Osteocyte (in vitro differentiated cells): ENCODE data around the gene RYR3. TPM values are rescaled to one million over a fixed set of nuclear protein-coding genes. Genes with fewer than 3 reads are reported as not detected.

Experiments
- DNase-seq: peaks from one replicate; pipeline ENCODE4 v3.0.0; 2021; ENCODE audit warnings: mixed read lengths; ENCODE audit not compliant: unreplicated experiment; ENCODE audit errors: extremely low spot score
- H3K27ac Mint-ChIP-seq: one replicate; pipeline ENCODE4 v1.8.0; 2021; ENCODE audit warnings: mild to moderate bottlenecking, mixed read lengths; ENCODE audit not compliant: unreplicated experiment
- H3K27me3 Mint-ChIP-seq: one replicate; pipeline ENCODE4 v1.8.0; 2021; ENCODE audit warnings: mixed read lengths; ENCODE audit not compliant: unreplicated experiment
- H3K36me3 Mint-ChIP-seq: one replicate; pipeline ENCODE4 v1.8.0; 2021; ENCODE audit warnings: mixed read lengths; ENCODE audit not compliant: unreplicated experiment
- H3K4me1 Mint-ChIP-seq: one replicate; pipeline ENCODE4 v1.8.0; 2021; ENCODE audit warnings: mixed read lengths; ENCODE audit not compliant: unreplicated experiment
- H3K4me3 Mint-ChIP-seq: one replicate; pipeline ENCODE4 v1.8.0; 2021; ENCODE audit warnings: mild to moderate bottlenecking, moderate library complexity, mixed read lengths; ENCODE audit not compliant: unreplicated experiment
- H3K9me3 Mint-ChIP-seq: one replicate; pipeline ENCODE4 v1.8.0; 2021; ENCODE audit warnings: mixed read lengths; ENCODE audit not compliant: unreplicated experiment
- total RNA-seq: library from RNA; stranded (reverse); gene quantifications from 2 replicates; pipeline ENCODE4 v1.2.1, GENCODE V29; 2021
- TF ChIP-seq, protein P1 (sequence below): fragments of 200-600 bp; sonication (generic); IDR thresholded peaks from 2 replicates; pipeline ENCODE4 v1.5.0; 2021; ENCODE audit warnings: antibody characterized with exemption, mild to moderate bottlenecking, moderate library complexity

The RYR3 gene
- total RNA-seq, 1 donor from 2014 or later: not detected

GRCh38 chr15:33430577-33430976, 119.8 kb downstream of the RYR3 start:
- Mint-ChIP-seq H3K4me1 (no peaks in the 10 kb centered on the region), H3K4me3 (no peak overlapping the region), H3K36me3 (no peaks in the 10 kb centered on the region), H3K27me3 (peaks cover 15% of the 10 kb centered on the region), H3K9me3 (no peaks in the 10 kb centered on the region), H3K27ac (no peak overlapping the region)
- TF ChIP-seq, protein P1, sequence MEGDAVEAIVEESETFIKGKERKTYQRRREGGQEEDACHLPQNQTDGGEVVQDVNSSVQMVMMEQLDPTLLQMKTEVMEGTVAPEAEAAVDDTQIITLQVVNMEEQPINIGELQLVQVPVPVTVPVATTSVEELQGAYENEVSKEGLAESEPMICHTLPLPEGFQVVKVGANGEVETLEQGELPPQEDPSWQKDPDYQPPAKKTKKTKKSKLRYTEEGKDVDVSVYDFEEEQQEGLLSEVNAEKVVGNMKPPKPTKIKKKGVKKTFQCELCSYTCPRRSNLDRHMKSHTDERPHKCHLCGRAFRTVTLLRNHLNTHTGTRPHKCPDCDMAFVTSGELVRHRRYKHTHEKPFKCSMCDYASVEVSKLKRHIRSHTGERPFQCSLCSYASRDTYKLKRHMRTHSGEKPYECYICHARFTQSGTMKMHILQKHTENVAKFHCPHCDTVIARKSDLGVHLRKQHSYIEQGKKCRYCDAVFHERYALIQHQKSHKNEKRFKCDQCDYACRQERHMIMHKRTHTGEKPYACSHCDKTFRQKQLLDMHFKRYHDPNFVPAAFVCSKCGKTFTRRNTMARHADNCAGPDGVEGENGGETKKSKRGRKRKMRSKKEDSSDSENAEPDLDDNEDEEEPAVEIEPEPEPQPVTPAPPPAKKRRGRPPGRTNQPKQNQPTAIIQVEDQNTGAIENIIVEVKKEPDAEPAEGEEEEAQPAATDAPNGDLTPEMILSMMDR: no peak
- no peak for DNase-seq

DNA sequence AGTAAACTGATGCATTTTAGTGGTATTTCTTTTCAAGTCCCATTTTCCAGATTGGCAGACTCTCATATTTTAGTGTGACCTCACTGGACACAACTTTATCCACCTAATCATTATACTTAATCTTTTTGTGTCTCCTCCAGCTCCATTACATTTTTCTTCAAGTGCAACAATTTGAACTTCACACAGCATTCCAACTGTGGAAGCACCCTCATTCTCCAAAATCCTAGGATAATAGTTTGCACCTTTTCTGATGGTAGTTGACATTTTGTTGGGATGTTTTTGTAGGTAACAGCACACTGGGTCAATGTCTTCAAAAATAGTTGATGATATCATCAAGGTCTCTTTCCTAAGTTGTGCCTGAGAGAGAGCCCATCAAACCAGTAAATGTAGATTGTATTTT, 123.1 kb downstream of the RYR3 start:
- no peak for DNase-seq
- H3K4me3 Mint-ChIP-seq: no peak overlapping the region
- TF ChIP-seq, protein P1: no peak
- H3K36me3 Mint-ChIP-seq: no peaks in the 10 kb centered on the region
- H3K27ac Mint-ChIP-seq: no peak overlapping the region
- peaks cover 15% of the 10 kb centered on the region for H3K27me3 Mint-ChIP-seq
- H3K4me1 Mint-ChIP-seq: no peaks in the 10 kb centered on the region
- H3K9me3 Mint-ChIP-seq: no peaks in the 10 kb centered on the region

DNA sequence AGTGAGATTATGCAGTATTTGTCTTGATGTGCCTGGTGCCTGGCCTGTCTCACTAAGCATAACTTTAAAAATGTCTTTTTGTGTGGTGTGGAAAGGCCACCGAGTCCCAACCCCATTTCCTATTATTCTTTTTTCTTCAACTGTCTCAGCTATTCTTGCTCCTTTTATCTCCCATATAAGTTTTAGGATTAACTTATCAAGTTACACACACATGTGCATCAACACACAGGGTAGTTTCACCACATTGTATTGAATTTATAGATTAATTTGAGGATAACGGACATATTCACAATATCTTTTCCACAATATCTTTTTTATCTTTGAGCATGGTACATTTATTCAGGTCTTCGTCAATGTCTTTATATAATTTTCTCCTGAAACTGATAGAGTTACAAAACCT, 127.6 kb downstream of the RYR3 start:
- Mint-ChIP-seq H3K27me3 (peaks cover 18% of the 10 kb centered on the region), H3K27ac (no peak overlapping the region), H3K9me3 (no peaks in the 10 kb centered on the region), H3K36me3 (no peaks in the 10 kb centered on the region), H3K4me3 (no peak overlapping the region), H3K4me1 (no peaks in the 10 kb centered on the region)
- no peak for DNase-seq
- TF ChIP-seq, protein P1: no peak

- H3K36me3 Mint-ChIP-seq: no peaks in the 10 kb centered on the region
- H3K27ac Mint-ChIP-seq: no peak overlapping the region
- no peaks in the 10 kb centered on the region for H3K4me1 Mint-ChIP-seq
- no peaks in the 10 kb centered on the region for H3K9me3 Mint-ChIP-seq
- H3K27me3 Mint-ChIP-seq: peaks cover 22% of the 10 kb centered on the region
- H3K4me3 Mint-ChIP-seq: no peak overlapping the region
- DNase-seq: no peak
- TF ChIP-seq, protein P1: no peak
Measured at GRCh38 chr15:33440900-33441299, 130.1 kb downstream of the RYR3 start.

- TF ChIP-seq, protein P1: no peak
Measured at GRCh38 chr15:33442449-33442848, 131.7 kb downstream of the RYR3 start.

More at GRCh38 chr15:33442449-33442848, 131.7 kb downstream of the RYR3 start:
- H3K36me3 Mint-ChIP-seq: no peaks in the 10 kb centered on the region
- H3K9me3 Mint-ChIP-seq: no peaks in the 10 kb centered on the region
- no peak for DNase-seq
- peaks cover 26% of the 10 kb centered on the region for H3K27me3 Mint-ChIP-seq
- H3K4me3 Mint-ChIP-seq: no peak overlapping the region
- H3K27ac Mint-ChIP-seq: no peak overlapping the region
- H3K4me1 Mint-ChIP-seq: no peaks in the 10 kb centered on the region
